Lower lobe of right lung (tissue), 2 donors: ENCODE results near the gene AP1AR. TPM values are rescaled to one million over a fixed set of nuclear protein-coding genes. Genes with fewer than 3 reads are reported as not detected.

ENCODE experiments used
- ATAC-seq, 2 donors: fragments of 200-7000 bp; cut with Tn5 transposase; one replicate each; pipeline ENCODE4 v1.9.1; 2020 to 2022; ENCODE audit warnings: mild to moderate bottlenecking in 2 of 2, moderate library complexity in 2 of 2
- DNase-seq: peaks from one replicate; pipeline ENCODE4 v3.0.0-alpha.2; 2020
- H3K27ac ChIP-seq: fragments of 200-600 bp; one replicate; pipeline ENCODE4 v1.8.0; 2022
- H3K27me3 ChIP-seq: fragments of 200-600 bp; one replicate; pipeline ENCODE4 v1.8.0; 2022; ENCODE audit warnings: low read depth
- H3K36me3 ChIP-seq: fragments of 200-600 bp; one replicate; pipeline ENCODE4 v1.8.0; 2022; ENCODE audit warnings: mild to moderate bottlenecking
- H3K4me1 ChIP-seq: fragments of 200-600 bp; one replicate; pipeline ENCODE4 v1.8.0; 2022
- H3K4me3 ChIP-seq: fragments of 200-600 bp; one replicate; pipeline ENCODE4 v1.8.0; 2022; ENCODE audit warnings: mild to moderate bottlenecking
- H3K9me3 ChIP-seq: fragments of 200-600 bp; one replicate; pipeline ENCODE4 v1.8.0; 2022
- intact Hi-C: fragments of 100-400 bp; cut with DNase I; formaldehyde crosslinking; loops from one replicate; pipeline ENCODE4 v1.11.0; 2022
- total RNA-seq: library from RNA; stranded (reverse); fragmentation: NEBNext Ultra II Directional; extraction: Animal tissue kit (Norgen Biotek cat#: 25700); gene quantifications from one replicate; pipeline ENCODE4 v1.2.1, GENCODE V29; 2021
- TF ChIP-seq, protein P1 (sequence below): fragments of 200-600 bp; IDR thresholded peaks from one replicate; pipeline ENCODE4 v1.8.0; 2022; ENCODE audit warnings: antibody characterized with exemption, mild to moderate bottlenecking
- donor health status: DM: no; HTN: yes; CAD: no; lungs with severe emphysema.

Gene AP1AR
- total RNA-seq, 1 donor from 2014 or later, result 15.0 TPM

DNA sequence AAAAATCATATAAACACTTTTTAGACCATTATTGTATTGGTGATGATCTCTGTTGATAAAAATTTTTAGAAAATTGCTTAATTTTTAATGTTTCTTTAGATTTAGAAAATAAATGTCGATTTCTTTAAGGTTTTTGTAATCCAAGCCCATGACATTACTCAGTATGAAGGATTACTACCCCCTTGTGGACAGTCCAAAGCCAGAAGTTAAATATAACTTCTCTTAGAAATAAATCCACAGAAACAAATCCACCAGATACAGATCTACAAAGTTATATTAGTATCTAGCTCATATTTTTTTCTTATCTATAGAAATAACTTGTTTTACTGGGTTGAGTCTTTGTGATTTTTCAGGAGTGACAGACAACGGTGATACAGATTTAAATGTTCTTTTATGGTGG, 35.2 kb downstream of the AP1AR start:
- no peaks in the 10 kb centered on the region for H3K27me3 ChIP-seq
- no peaks in the 10 kb centered on the region for H3K9me3 ChIP-seq
- TF ChIP-seq, protein P1, sequence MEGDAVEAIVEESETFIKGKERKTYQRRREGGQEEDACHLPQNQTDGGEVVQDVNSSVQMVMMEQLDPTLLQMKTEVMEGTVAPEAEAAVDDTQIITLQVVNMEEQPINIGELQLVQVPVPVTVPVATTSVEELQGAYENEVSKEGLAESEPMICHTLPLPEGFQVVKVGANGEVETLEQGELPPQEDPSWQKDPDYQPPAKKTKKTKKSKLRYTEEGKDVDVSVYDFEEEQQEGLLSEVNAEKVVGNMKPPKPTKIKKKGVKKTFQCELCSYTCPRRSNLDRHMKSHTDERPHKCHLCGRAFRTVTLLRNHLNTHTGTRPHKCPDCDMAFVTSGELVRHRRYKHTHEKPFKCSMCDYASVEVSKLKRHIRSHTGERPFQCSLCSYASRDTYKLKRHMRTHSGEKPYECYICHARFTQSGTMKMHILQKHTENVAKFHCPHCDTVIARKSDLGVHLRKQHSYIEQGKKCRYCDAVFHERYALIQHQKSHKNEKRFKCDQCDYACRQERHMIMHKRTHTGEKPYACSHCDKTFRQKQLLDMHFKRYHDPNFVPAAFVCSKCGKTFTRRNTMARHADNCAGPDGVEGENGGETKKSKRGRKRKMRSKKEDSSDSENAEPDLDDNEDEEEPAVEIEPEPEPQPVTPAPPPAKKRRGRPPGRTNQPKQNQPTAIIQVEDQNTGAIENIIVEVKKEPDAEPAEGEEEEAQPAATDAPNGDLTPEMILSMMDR, result peak; percentile 43
- DNase-seq (no peak), ATAC-seq (no peak)
- no peak overlapping the region for H3K27ac ChIP-seq
- H3K4me1 ChIP-seq, result no peaks in the 10 kb centered on the region
- intact Hi-C loops, result no loop called here
- no peak overlapping the region for H3K4me3 ChIP-seq
- H3K36me3 ChIP-seq, result peaks cover 21% of the 10 kb centered on the region

DNA sequence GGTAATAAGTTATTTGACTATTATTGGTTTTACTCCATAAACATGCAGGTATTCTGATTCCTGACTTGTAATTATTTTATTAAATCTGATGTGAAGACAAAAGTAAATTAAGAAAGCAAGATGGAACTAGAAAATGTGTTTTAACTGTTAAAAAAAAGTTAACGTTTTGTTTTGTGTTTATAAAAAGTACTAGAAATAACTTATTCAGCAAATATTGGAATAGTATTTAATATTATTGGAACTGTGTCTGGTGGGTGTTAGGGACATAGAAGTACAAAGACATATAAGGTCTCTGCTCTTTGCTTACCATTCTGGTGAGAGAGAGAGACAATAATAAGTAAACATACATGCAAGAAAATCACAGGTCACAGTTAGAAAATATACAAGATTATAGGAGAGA, 38.5 kb downstream of the AP1AR start:
- intact Hi-C loops, result no loop called here
- DNase-seq, result no peak
- TF ChIP-seq, protein P1, result no peak

DNA sequence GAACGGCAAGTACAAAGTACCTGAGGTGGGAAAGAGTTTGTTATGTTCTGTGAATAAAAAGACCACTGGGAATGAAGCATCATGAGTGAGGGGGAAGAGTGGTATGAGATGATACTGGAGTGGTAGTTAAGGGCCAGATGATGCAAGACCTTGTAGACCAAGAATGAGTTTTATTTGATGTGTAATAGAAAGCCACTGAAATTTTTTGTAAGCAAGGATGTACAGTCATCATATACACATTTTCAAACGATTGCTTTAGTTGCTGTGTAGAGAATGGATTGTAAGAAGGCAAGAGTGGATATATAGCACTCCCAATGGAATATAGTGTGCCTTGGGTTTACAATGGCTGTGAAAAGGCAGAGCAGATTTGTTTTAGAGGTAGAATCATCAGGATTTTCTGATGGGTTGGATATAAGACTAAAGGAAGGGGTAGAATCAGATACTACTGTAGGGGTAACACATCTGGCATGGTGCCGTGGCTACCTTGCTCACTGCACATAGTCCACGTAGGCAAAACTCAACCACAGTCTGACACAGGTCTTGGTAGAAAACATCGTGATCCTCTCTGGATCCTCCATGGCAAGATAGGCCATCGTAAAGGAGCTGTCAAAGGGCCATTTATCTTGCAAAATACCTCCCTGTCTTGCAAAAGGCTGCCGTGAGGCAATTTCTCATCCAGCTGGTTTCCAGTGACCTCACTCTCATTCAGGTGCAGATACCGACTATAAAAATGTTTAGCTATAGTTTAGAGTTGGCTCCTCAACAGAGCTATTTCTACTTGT, 39.2 kb downstream of the AP1AR start:
- Histone ChIP-seq H3K9me3 (no peaks in the 10 kb centered on the region), H3K4me3 (no peak overlapping the region), H3K36me3 (peaks cover 3% of the 10 kb centered on the region), H3K27ac (no peak overlapping the region), H3K4me1 (no peaks in the 10 kb centered on the region), H3K27me3 (no peaks in the 10 kb centered on the region)
- DNase-seq (no peak), ATAC-seq (no peak)
- TF ChIP-seq, protein P1, result no peak
- intact Hi-C loops, result no loop called here

More for the DNA sequence above, 38.5 kb downstream of the AP1AR start:
- H3K27me3 ChIP-seq, result no peaks in the 10 kb centered on the region
- H3K36me3 ChIP-seq, result peaks cover 7% of the 10 kb centered on the region
- H3K27ac ChIP-seq, result no peak overlapping the region
- no peaks in the 10 kb centered on the region for H3K9me3 ChIP-seq
- no peak for ATAC-seq
- H3K4me3 ChIP-seq, result no peak overlapping the region
- H3K4me1 ChIP-seq, result no peaks in the 10 kb centered on the region

DNA sequence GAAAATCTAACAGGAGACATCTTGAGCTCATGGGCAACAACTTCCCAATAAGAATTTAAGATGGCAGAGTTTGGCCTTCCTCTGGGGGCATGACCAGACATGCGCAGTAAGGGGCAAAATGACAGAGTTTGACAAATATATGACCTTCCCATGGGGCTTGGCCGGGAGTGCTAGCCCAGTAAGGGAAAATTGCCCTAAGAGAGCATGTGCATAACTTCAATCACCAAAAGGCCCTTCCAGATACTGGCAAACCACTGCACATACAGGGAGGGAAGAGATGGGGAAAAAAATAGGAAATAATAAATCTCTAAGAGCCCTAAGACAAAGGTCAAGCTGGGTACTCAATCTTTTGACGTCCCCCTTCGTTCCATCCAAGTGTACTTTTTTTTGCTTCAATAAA, 40.7 kb downstream of the AP1AR start:
- H3K27ac ChIP-seq, result no peak overlapping the region
- intact Hi-C loops, result no loop called here
- H3K4me1 ChIP-seq, result no peaks in the 10 kb centered on the region
- DNase-seq (no peak), ATAC-seq (no peak)
- H3K9me3 ChIP-seq, result no peaks in the 10 kb centered on the region
- TF ChIP-seq, protein P1, result no peak
- no peak overlapping the region for H3K4me3 ChIP-seq
- peaks cover 4% of the 10 kb centered on the region for H3K36me3 ChIP-seq
- no peaks in the 10 kb centered on the region for H3K27me3 ChIP-seq

DNA sequence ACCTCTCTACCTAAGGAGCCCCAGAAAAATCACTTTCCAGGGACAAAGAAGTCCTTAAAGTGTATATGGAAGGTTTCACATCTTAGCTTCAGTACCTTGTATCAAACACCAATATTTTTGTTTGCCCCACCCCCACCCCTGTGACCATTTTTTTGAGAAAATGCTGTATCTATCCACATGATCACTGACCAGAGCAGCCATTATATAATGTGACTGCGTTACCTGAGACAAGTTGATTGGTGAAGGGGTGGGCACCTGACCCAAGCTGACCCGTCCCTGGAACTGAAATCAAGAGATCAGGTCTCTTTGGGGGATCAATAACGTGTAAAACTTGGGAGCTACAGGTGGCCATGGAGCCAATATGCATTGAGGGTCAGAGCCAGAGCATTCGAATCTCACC, 43.4 kb downstream of the AP1AR start:
- Histone ChIP-seq H3K9me3 (no peaks in the 10 kb centered on the region), H3K36me3 (peaks cover 9% of the 10 kb centered on the region), H3K27me3 (no peaks in the 10 kb centered on the region), H3K4me1 (peaks cover 10% of the 10 kb centered on the region), H3K4me3 (no peak overlapping the region), H3K27ac (no peak overlapping the region)
- DNase-seq (no peak), ATAC-seq (no peak)
- TF ChIP-seq, protein P1, result no peak
- intact Hi-C loops, result no loop called here
